Left ventricle myocardium inferior (tissue), 1 donor: Measurements from ENCODE around the gene JKAMP. TPM values are rescaled to one million over a fixed set of nuclear protein-coding genes. Genes with fewer than 3 reads are reported as not detected.

Source experiments
- DNase-seq: peaks from one replicate; pipeline ENCODE4 v3.0.0-alpha.2; 2020
- H3K27ac ChIP-seq: fragments of 200-600 bp; replicated peaks from 2 replicates; pipeline ENCODE4 v1.8.0; 2021
- H3K27me3 ChIP-seq: fragments of 200-600 bp; 2 replicates; pipeline ENCODE4 v1.8.0; 2021; ENCODE audit warnings: low read depth
- H3K36me3 ChIP-seq: fragments of 200-600 bp; 2 replicates; pipeline ENCODE4 v1.8.0; 2021
- H3K4me1 ChIP-seq: fragments of 200-600 bp; 2 replicates; pipeline ENCODE4 v1.8.0; 2021
- H3K4me3 ChIP-seq: fragments of 200-600 bp; 2 replicates; pipeline ENCODE4 v1.8.0; 2021; ENCODE audit warnings: mild to moderate bottlenecking, moderate library complexity
- H3K9me3 ChIP-seq: fragments of 200-600 bp; replicated peaks from 2 replicates; pipeline ENCODE4 v1.8.0; 2021
- intact Hi-C: fragments of 100-400 bp; cut with micrococcal nuclease; formaldehyde crosslinking; loops from one replicate; pipeline ENCODE4 v1.11.0; 2022
- long read RNA-seq: library from polyadenylated mRNA; unstranded; transcript quantifications from one replicate; pipeline ENCODE4 v2.0.0, GENCODE V29; 2021
- total RNA-seq: library from RNA; stranded (reverse); fragmentation: NEBNext Ultra II Directional; extraction: Animal tissue kit (Norgen Biotek cat#: 25700); gene quantifications from one replicate; pipeline ENCODE4 v1.2.1, GENCODE V29; 2021
- TF ChIP-seq, protein P1 (sequence below): fragments of 200-600 bp; IDR thresholded peaks from 2 replicates; pipeline ENCODE4 v1.8.0; 2021; ENCODE audit warnings: antibody characterized with exemption, mild to moderate bottlenecking, borderline replicate concordance
- donor health status: DM: no; HTN: yes; CAD: no; lungs with severe emphysema.

JKAMP gene, protein sequence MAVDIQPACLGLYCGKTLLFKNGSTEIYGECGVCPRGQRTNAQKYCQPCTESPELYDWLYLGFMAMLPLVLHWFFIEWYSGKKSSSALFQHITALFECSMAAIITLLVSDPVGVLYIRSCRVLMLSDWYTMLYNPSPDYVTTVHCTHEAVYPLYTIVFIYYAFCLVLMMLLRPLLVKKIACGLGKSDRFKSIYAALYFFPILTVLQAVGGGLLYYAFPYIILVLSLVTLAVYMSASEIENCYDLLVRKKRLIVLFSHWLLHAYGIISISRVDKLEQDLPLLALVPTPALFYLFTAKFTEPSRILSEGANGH
- 23.5 TPM for total RNA-seq
- long read RNA-seq, transcript JKAMP-201 (7 exons, 1,726 nt): major isoform, 29 of 53 reads
- long read RNA-seq, transcript JKAMP-203 (7 exons, 1,636 nt): minor isoform, 14 of 53 reads
- long read RNA-seq, partial matches to known transcripts: 1 of 53 reads
- long read RNA-seq, other reads (novel, unspliced or antisense): 7 of 53 reads

DNA sequence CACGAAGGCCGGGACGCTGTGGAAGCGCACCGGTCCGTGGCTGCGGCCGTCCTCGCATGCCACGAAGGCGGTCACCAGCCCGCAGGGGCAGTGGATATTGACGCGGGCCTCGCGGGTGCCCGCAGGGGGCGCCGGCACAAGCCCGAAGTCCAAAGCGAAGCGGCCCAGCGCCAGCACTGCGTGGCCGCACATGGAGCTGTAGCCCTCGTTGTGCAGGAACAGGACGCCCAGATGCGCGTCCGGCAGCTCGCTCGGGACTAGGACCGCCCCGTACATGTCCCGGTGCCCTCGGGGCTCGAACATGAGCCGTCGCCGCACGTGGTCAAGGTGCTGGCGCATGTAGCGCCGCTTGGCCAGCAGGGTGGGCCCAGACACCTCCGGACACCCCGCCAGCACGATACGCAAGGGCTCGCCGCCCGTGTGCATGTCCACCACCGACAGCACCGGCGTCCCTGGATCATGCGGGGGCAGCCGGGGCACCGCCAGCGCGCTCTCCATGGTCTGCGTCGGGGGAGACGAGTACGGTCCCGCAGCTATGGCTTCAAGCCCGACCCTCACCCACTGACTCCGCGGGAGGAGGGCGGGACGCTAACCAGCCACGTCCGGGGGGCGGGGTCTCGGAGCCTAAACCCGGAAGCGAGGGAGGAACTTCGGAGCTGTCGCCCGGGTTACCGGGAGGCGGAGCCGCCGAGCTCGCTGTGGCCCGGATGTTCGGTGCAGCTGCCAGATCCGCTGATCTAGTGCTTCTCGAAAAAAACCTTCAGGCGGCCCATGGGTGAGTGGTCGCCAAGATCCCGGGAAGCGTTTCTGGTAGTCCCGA lies at the start of gene JKAMP, which contains the start of gene L3HYPDH:
JKAMP (plus strand) TSS at position 699 of the 820 bp plus-strand sequence; CDS start at position 772, 73 bp downstream.
L3HYPDH (minus strand) TSS at position 590 of the 820 bp plus-strand sequence; CDS start at position 498, 92 bp downstream.
- TF ChIP-seq, protein P1, sequence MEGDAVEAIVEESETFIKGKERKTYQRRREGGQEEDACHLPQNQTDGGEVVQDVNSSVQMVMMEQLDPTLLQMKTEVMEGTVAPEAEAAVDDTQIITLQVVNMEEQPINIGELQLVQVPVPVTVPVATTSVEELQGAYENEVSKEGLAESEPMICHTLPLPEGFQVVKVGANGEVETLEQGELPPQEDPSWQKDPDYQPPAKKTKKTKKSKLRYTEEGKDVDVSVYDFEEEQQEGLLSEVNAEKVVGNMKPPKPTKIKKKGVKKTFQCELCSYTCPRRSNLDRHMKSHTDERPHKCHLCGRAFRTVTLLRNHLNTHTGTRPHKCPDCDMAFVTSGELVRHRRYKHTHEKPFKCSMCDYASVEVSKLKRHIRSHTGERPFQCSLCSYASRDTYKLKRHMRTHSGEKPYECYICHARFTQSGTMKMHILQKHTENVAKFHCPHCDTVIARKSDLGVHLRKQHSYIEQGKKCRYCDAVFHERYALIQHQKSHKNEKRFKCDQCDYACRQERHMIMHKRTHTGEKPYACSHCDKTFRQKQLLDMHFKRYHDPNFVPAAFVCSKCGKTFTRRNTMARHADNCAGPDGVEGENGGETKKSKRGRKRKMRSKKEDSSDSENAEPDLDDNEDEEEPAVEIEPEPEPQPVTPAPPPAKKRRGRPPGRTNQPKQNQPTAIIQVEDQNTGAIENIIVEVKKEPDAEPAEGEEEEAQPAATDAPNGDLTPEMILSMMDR: peak; percentile 80
- Histone ChIP-seq H3K27me3 (no peaks in the 10 kb centered on the region), H3K27ac (peak within 1 kb of the TSS; percentile 93), H3K4me1 (peaks cover 81% of the 10 kb centered on the region), H3K4me3 (peak within 1 kb of the TSS; percentile 79), H3K9me3 (no peaks in the 10 kb centered on the region), H3K36me3 (peaks cover 13% of the 10 kb centered on the region)
- DNase-seq: peak; percentile 98
- intact Hi-C loops: no loop called here

DNA sequence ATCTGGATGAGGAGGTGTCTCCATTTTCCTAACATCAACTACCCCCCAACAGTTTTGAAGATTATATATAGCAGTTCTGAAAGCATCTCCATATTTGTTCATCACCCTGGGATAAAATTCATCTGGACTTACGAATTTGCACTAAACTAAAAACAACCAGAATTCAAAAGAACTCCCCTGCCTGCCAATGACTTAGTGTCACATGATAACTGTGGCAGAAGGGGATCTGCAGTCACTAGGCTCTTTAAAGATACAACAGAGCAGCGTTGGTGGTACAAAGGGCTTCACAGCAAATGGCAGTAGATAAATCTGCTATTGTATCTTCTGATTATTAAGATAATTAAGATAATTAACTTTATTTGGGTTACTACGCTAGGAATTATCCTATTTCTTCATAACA lies 49.2 kb upstream of the JKAMP start:
- no peak for DNase-seq
- peaks cover 25% of the 10 kb centered on the region for H3K4me1 ChIP-seq
- H3K36me3 ChIP-seq: no peaks in the 10 kb centered on the region
- no peak overlapping the region for H3K4me3 ChIP-seq
- TF ChIP-seq, protein P1: no peak
- H3K27me3 ChIP-seq: no peaks in the 10 kb centered on the region
- intact Hi-C loops: loop anchor here (10.0 kb wide), 1 partner anchor 100 kb away; no protein-coding TSS in a partner anchor
- no peaks in the 10 kb centered on the region for H3K9me3 ChIP-seq
- no peak overlapping the region for H3K27ac ChIP-seq

DNA sequence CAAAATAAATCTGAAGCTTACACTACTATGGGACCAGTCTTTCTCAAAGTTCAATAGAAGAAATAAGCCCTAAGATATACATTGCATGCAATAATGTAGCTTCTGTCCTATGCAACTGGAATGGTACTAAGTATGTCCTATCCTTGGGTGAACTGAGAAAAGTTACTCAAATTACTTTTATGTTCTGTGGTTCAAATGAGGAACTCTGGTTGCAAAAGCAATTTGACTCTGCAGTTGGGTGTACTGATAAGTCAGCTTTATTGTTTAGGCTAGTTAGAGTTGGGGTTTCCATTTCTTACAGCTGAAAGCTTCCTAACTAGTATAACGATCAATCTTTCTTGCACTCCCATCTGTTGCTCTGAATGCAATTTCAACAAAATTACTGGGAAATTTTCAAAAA lies 48.3 kb upstream of the JKAMP start:
- Histone ChIP-seq H3K27ac (no peak overlapping the region), H3K36me3 (no peaks in the 10 kb centered on the region), H3K4me3 (no peak overlapping the region), H3K9me3 (no peaks in the 10 kb centered on the region), H3K27me3 (no peaks in the 10 kb centered on the region), H3K4me1 (peaks cover 25% of the 10 kb centered on the region)
- TF ChIP-seq, protein P1: no peak
- intact Hi-C loops: loop anchor here (10.0 kb wide), 1 partner anchor 101 kb away; no protein-coding TSS in a partner anchor
- no peak for DNase-seq

DNA sequence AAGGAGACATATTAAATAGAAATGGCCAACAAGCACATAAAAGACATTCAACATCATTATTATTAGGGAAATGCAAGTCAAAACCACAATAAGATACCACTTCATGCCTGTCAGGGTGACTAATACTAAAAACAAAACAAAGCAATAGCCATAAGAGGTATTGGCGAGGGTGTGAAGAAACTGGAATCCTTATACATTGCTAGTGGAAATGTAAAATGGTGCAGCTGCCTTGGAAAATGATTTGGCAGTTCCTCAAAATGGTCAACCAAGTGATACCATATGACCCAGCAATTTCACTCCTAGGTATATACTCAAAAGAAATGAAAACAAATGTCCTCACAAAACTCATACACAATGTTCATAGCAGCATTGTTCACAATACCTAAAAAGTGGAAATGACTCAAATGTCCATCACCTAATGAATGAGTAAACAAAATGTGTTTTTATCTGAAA lies 46.1 kb upstream of the JKAMP start:
- no peak for DNase-seq
- Histone ChIP-seq H3K9me3 (no peaks in the 10 kb centered on the region), H3K36me3 (no peaks in the 10 kb centered on the region), H3K27me3 (no peaks in the 10 kb centered on the region), H3K4me1 (peaks cover 25% of the 10 kb centered on the region), H3K27ac (peak overlapping the region; percentile 62), H3K4me3 (no peak overlapping the region)
- TF ChIP-seq, protein P1: no peak
- intact Hi-C loops: loop anchor here (10.0 kb wide), 1 partner anchor 103 kb away; no protein-coding TSS in a partner anchor
